Measurements from ENCODE around the gene PLOD2. TPM values are rescaled to one million over a fixed set of nuclear protein-coding genes. Genes with fewer than 3 reads are reported as not detected.
A peak's percentile ranks its signal among the peaks of the same experiment; 100 is the strongest.

PLOD2 gene
- total RNA-seq, 3 donors from 2014 or later (not counting 1 experiment from before 2014, with no cell fraction given) = 0.28 to 0.38 TPM; not detected in 1

DNA sequence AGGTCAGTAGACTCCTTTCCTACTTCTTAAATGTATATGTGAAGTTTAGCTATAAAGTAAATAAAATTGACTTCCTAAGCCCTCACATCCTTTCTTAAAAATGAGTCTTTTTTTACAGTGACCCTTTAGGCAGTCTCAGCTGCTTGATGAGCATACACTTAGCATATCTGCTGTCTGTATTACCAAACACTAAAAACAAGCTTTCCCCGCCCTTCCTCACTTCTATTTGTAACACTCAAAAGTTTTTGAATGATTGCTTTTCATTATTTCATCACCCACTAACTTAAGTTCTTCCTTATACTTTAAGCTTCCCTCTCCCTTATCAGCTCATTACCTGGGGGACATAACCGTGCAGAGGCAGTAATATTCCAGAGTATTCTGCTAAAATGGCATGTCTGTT lies 89.4 kb downstream of the PLOD2 start:
- DNase-seq = no peak
- WGBS (ENCODE audit: insufficient coverage) = 66% methylated on average over 2 of the region's 2 CpGs
- no peaks in the 10 kb centered on the region for H3K9me3 Mint-ChIP-seq

DNA sequence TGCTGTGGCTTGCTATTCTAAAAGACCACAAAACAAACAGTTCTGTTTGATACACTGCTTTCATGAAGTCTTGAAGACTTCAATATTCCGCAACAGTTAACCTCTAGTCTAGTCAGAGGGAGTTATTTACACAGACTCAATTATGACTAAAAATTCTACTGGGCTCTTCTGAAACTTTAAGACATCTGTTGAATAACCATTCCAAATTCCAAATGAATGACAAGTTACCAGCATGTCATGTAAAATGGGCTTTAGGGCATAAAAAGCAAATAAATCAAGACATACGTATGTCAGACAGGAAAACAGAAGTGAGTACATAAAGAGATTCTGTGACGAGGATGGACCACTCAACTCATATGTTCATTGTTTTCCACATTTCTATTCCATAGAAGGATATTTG lies 93.9 kb downstream of the PLOD2 start:
- H3K36me3 ChIP-seq (ENCODE audit: control insufficient read depth, insufficient read depth, low read length) = no peaks in the 10 kb centered on the region
- no peaks in the 10 kb centered on the region for H3K4me1 ChIP-seq (ENCODE audit: control insufficient read depth, insufficient read depth, low read length)
- no peak overlapping the region for H3K4me3 Mint-ChIP-seq
- no peak overlapping the region for H3K27ac ChIP-seq (ENCODE audit: low read length)
- TF ChIP-seq CTCF (IDR thresholded peaks at IDR 0.05) = no peak
- DNase-seq (no peak), ATAC-seq (no peak)
- intact Hi-C loops (cut with micrococcal nuclease) = loop anchor here (10.0 kb wide), 1 partner anchor 508 kb away; no protein-coding TSS in a partner anchor
- H3K27me3 Mint-ChIP-seq (ENCODE audit: low read depth in 2 of 2) = no peaks in the 10 kb centered on the region
- H3K27me3 ChIP-seq (ENCODE audit: control insufficient read depth, insufficient read depth, low read length) = no peaks in the 10 kb centered on the region
- no peak overlapping the region for H3K27ac Mint-ChIP-seq
- 88% methylated on average over 2 of the region's 3 CpGs for WGBS (ENCODE audit: insufficient coverage)
- no peaks in the 10 kb centered on the region for H3K9me3 ChIP-seq (ENCODE audit: control insufficient read depth, insufficient read depth, low read length)
- H3K4me1 Mint-ChIP-seq = no peaks in the 10 kb centered on the region
- H3K9me3 Mint-ChIP-seq = no peaks in the 10 kb centered on the region
- no peak overlapping the region for H3K4me3 ChIP-seq (ENCODE audit: low read length)
- H3K36me3 Mint-ChIP-seq = no peaks in the 10 kb centered on the region

More for the DNA sequence above, 89.4 kb downstream of the PLOD2 start:
- no peaks in the 10 kb centered on the region for H3K4me1 ChIP-seq (ENCODE audit: control insufficient read depth, insufficient read depth, low read length)
- no peak for TF ChIP-seq CTCF (IDR thresholded peaks at IDR 0.05)
- H3K27ac ChIP-seq (ENCODE audit: low read length) = no peak overlapping the region
- H3K4me1 Mint-ChIP-seq = no peaks in the 10 kb centered on the region
- H3K4me3 ChIP-seq (ENCODE audit: low read length) = no peak overlapping the region
- H3K4me3 Mint-ChIP-seq = no peak overlapping the region
- H3K9me3 ChIP-seq (ENCODE audit: control insufficient read depth, insufficient read depth, low read length) = no peaks in the 10 kb centered on the region
- intact Hi-C loops (cut with micrococcal nuclease) = no loop called here
- no peaks in the 10 kb centered on the region for H3K27me3 Mint-ChIP-seq (ENCODE audit: low read depth in 2 of 2)
- H3K27ac Mint-ChIP-seq = no peak overlapping the region
- H3K36me3 Mint-ChIP-seq = no peaks in the 10 kb centered on the region
- no peaks in the 10 kb centered on the region for H3K36me3 ChIP-seq (ENCODE audit: control insufficient read depth, insufficient read depth, low read length)
- no peaks in the 10 kb centered on the region for H3K27me3 ChIP-seq (ENCODE audit: control insufficient read depth, insufficient read depth, low read length)
- ATAC-seq = no peak

GRCh38 chr3:146065573-146066006 lies 95.4 kb downstream of the PLOD2 start:
- Histone ChIP-seq H3K36me3 (ENCODE audit: control insufficient read depth, insufficient read depth, low read length) (no peaks in the 10 kb centered on the region), H3K4me1 (ENCODE audit: control insufficient read depth, insufficient read depth, low read length) (no peaks in the 10 kb centered on the region), H3K27ac (ENCODE audit: low read length) (no peak overlapping the region), H3K27me3 (ENCODE audit: control insufficient read depth, insufficient read depth, low read length) (no peaks in the 10 kb centered on the region), H3K4me3 (ENCODE audit: low read length) (no peak overlapping the region), H3K9me3 (ENCODE audit: control insufficient read depth, insufficient read depth, low read length) (no peaks in the 10 kb centered on the region)
- Mint-ChIP-seq H3K27ac (no peak overlapping the region), H3K4me3 (no peak overlapping the region), H3K9me3 (no peaks in the 10 kb centered on the region), H3K27me3 (ENCODE audit: low read depth in 2 of 2) (no peaks in the 10 kb centered on the region), H3K36me3 (no peaks in the 10 kb centered on the region), H3K4me1 (no peaks in the 10 kb centered on the region)
- intact Hi-C loops (cut with micrococcal nuclease) = loop anchor here (10.0 kb wide), 1 partner anchor 509 kb away; no protein-coding TSS in a partner anchor
- peak in 1 of 2 donors; percentile 27 for DNase-seq
- ATAC-seq = no peak
- peak; percentile 41 for TF ChIP-seq CTCF (IDR thresholded peaks at IDR 0.05)
- WGBS (ENCODE audit: insufficient coverage) = no CpG with 5 or more reads among the region's 2 CpGs

DNA sequence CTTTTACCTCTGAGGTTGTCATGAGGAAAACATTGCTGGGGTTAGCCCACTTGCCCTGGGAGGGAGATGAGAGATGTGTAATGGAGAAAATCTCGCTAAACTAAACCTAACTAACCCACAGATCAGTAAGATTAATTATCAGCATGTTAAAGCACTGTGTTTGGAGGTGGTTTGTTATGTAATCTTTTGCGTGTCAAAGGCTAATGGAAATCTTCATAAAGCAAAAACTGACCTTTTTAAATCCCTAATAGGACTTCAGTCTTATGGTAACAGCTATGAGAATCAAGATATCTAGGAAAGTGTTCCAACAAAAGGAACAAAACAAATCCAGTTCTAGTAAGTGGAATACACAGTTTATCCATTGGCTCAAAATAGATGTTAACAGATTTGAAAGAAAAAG lies 102.7 kb downstream of the PLOD2 start:
- intact Hi-C loops (cut with micrococcal nuclease) = no loop called here
- Histone ChIP-seq H3K36me3 (ENCODE audit: control insufficient read depth, insufficient read depth, low read length) (no peaks in the 10 kb centered on the region), H3K27ac (ENCODE audit: low read length) (no peak overlapping the region), H3K9me3 (ENCODE audit: control insufficient read depth, insufficient read depth, low read length) (no peaks in the 10 kb centered on the region), H3K27me3 (ENCODE audit: control insufficient read depth, insufficient read depth, low read length) (no peaks in the 10 kb centered on the region), H3K4me3 (ENCODE audit: low read length) (no peak overlapping the region), H3K4me1 (ENCODE audit: control insufficient read depth, insufficient read depth, low read length) (no peaks in the 10 kb centered on the region)
- Mint-ChIP-seq H3K4me1 (no peaks in the 10 kb centered on the region), H3K9me3 (peaks cover 0 to 3% of the 10 kb centered on the region in 2 donors), H3K4me3 (no peak overlapping the region), H3K27ac (no peak overlapping the region), H3K27me3 (ENCODE audit: low read depth in 2 of 2) (no peaks in the 10 kb centered on the region), H3K36me3 (no peaks in the 10 kb centered on the region)
- WGBS (ENCODE audit: insufficient coverage) = no CpG with 5 or more reads among the region's 2 CpGs
- TF ChIP-seq CTCF (IDR thresholded peaks at IDR 0.05) = no peak
- ATAC-seq (no peak), DNase-seq (no peak)

All from natural killer cell (primary cell).